ENCODE measurements around the gene UNKL.

Gene UNKL

DNA sequence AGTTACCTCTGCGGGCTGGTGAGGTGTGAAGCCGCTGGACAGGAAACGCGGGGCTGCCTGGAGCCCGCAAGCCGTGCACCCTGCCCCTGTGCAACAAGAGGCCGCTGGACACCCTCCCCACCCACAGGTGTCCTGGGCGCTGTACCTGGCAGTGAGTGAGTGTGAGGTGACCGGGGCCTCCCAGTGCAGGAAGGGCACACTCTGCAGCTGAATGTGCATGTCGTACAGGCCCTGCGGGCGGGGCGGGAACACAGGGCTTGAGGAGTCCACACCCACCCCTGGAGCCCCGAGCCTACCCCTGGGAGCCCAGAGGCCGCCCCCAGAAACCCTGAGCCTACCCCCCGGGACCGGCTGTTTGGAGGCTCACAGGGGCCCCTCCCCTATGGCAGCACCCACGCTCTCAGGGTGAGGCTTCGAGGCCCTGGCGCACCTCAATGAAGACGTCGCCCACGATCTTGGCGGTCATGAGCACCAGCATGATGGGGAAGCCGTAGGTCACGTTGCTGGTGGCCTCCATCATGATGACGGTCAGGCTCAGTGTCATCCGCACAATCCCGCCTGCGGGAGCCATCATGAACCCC is 34.1 kb upstream of the UNKL start:
- no peaks in the 10 kb centered on the region for H3K36me3 ChIP-seq (ENCODE audit: low read depth)
- no peak overlapping the region for H3K4me3 ChIP-seq (ENCODE audit: severe bottlenecking)
- no peak for TF ChIP-seq CTCF (IDR thresholded peaks at IDR 0.05; ENCODE audit: poor library complexity, severe bottlenecking)
- DNase-seq (ENCODE audit: low spot score): no peak
- no peaks in the 10 kb centered on the region for H3K4me1 ChIP-seq (ENCODE audit: insufficient read depth, poor library complexity, severe bottlenecking)
- no peaks in the 10 kb centered on the region for H3K9me3 ChIP-seq (ENCODE audit: severe bottlenecking)
- H3K27ac ChIP-seq (ENCODE audit: poor library complexity, severe bottlenecking): no peak overlapping the region
- no peak for ATAC-seq (ENCODE audit: low read depth)
- H3K27me3 ChIP-seq (ENCODE audit: insufficient read depth, poor library complexity, severe bottlenecking): no peaks in the 10 kb centered on the region

DNA sequence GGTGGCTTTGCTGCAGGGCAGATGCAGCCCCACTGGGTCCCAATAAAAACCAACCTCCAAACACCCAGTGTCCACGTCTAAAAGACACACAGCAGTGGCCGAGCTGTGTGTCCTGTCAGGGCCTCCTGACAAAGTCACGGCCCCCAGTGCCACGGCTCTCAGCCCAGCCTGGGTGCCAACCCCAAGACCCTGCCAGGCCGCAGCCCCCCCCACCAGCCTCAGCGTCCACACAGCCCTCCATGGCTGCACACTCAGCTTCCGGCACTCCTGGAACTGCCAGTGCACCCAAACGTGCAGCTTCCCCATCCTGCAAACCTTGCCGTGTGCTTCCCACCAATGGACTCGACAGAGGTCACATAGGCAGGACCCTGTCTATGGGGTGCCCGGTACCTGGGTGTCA is 33.5 kb upstream of the UNKL start:
- Histone ChIP-seq H3K4me3 (ENCODE audit: severe bottlenecking) (no peak overlapping the region), H3K27ac (ENCODE audit: poor library complexity, severe bottlenecking) (no peak overlapping the region), H3K9me3 (ENCODE audit: severe bottlenecking) (no peaks in the 10 kb centered on the region), H3K36me3 (ENCODE audit: low read depth) (no peaks in the 10 kb centered on the region), H3K27me3 (ENCODE audit: insufficient read depth, poor library complexity, severe bottlenecking) (no peaks in the 10 kb centered on the region), H3K4me1 (ENCODE audit: insufficient read depth, poor library complexity, severe bottlenecking) (no peaks in the 10 kb centered on the region)
- DNase-seq (ENCODE audit: low spot score): no peak
- no peak for TF ChIP-seq CTCF (IDR thresholded peaks at IDR 0.05; ENCODE audit: poor library complexity, severe bottlenecking)
- ATAC-seq (ENCODE audit: low read depth): no peak

DNA sequence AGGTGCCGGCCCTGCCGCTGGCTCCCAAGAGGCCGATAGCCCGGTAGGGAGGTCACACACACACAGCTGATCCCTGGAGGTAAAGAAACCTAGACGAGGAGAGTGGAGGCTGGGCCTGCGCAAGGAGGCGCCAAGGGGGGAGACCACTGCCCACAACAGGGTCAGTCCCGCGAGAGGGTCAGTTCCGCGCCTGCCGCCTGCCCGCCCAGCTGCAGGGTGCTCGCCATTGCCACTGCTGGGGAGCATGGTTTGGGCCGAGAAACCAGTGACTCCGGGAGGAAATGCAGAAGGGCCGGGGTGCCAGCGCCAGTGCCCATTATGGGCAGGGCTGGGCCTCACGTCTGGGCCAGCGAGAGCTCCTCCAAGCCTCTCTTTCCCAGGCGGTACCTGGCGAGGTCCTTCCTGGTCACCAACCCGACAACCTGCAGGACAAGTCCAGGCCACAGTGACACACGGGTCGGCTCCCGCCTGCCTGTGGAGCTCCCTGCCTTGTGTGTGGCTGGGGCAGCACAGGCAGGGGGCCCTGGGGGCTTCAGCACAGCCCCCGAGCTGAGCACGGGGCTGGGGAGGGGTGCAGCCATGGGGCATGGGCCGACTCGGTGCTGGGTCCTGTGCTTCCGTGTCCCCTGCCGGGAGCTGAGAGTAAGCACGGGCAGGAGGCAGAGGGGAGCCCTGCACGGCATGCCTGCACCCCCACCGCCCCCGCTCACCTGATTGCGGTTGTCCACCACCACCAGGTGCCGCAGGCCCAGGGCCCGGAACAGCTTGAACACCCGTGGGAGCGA is 32.0 kb upstream of the UNKL start:
- no peak for DNase-seq (ENCODE audit: low spot score)
- Histone ChIP-seq H3K27me3 (ENCODE audit: insufficient read depth, poor library complexity, severe bottlenecking) (no peaks in the 10 kb centered on the region), H3K36me3 (ENCODE audit: low read depth) (no peaks in the 10 kb centered on the region), H3K9me3 (ENCODE audit: severe bottlenecking) (no peaks in the 10 kb centered on the region), H3K4me3 (ENCODE audit: severe bottlenecking) (no peak overlapping the region), H3K27ac (ENCODE audit: poor library complexity, severe bottlenecking) (no peak overlapping the region), H3K4me1 (ENCODE audit: insufficient read depth, poor library complexity, severe bottlenecking) (no peaks in the 10 kb centered on the region)
- no peak for ATAC-seq (ENCODE audit: low read depth)
- no peak for TF ChIP-seq CTCF (IDR thresholded peaks at IDR 0.05; ENCODE audit: poor library complexity, severe bottlenecking)

- Histone ChIP-seq H3K4me1 (ENCODE audit: insufficient read depth, poor library complexity, severe bottlenecking) (no peaks in the 10 kb centered on the region), H3K4me3 (ENCODE audit: severe bottlenecking) (no peak overlapping the region), H3K9me3 (ENCODE audit: severe bottlenecking) (no peaks in the 10 kb centered on the region), H3K36me3 (ENCODE audit: low read depth) (no peaks in the 10 kb centered on the region), H3K27ac (ENCODE audit: poor library complexity, severe bottlenecking) (no peak overlapping the region), H3K27me3 (ENCODE audit: insufficient read depth, poor library complexity, severe bottlenecking) (no peaks in the 10 kb centered on the region)
- TF ChIP-seq CTCF (IDR thresholded peaks at IDR 0.05; ENCODE audit: poor library complexity, severe bottlenecking): no peak
- ATAC-seq (ENCODE audit: low read depth) (no peak), DNase-seq (ENCODE audit: low spot score) (no peak)
Measured at GRCh38 chr16:1445518-1446203, 31.2 kb upstream of the UNKL start.

Measured in RWPE2 (cell line).